Measurements from ENCODE around the gene ARHGAP10.

GRCh38 chr4:147985376-147985775 lies 253.5 kb downstream of the ARHGAP10 start:
- TF ChIP-seq EZH2 (IDR thresholded peaks at IDR 0.05; ENCODE audit: borderline replicate concordance, low read depth, low read length, severe bottlenecking) = no peak
- no peak for TF ChIP-seq CTCF (IDR thresholded peaks at IDR 0.05; ENCODE audit: borderline replicate concordance, extremely low read depth, low read length, poor library complexity, severe bottlenecking)

All from DND-41 (cell line).